T-helper 17 cell (primary cell): ENCODE data around the gene BICC1. TPM values are rescaled to one million over a fixed set of nuclear protein-coding genes. Genes with fewer than 3 reads are reported as not detected.

Experiments
- ATAC-seq: fragments of 150-1000 bp; cut with Tn5 transposase; 2 replicates; pipeline ENCODE4 v1.10.0; 2021; ENCODE audit warnings: mild to moderate bottlenecking, moderate library complexity
- DNase-seq, 3 donors: peaks; one replicate each; pipeline versions ENCODE4 v3.0.0 to v3.0.0-alpha.2; 2020 to 2021
- H3K9me3 ChIP-seq: one replicate; pipeline ENCODE4 v1.7.0; 2013; ENCODE audit warnings: low read length, mild to moderate bottlenecking; ENCODE audit not compliant: control insufficient read depth, poor library complexity, severe bottlenecking
- H3K27ac Mint-ChIP-seq: one replicate; pipeline ENCODE4 v1.8.0; 2022; ENCODE audit warnings: mild to moderate bottlenecking, moderate library complexity, mixed read lengths
- H3K27me3 Mint-ChIP-seq: one replicate; pipeline ENCODE4 v1.8.0; 2022; ENCODE audit warnings: mixed read lengths
- H3K36me3 Mint-ChIP-seq: one replicate; pipeline ENCODE4 v1.8.0; 2022; ENCODE audit warnings: low read depth, mixed read lengths
- H3K4me1 Mint-ChIP-seq: one replicate; pipeline ENCODE4 v1.8.0; 2022; ENCODE audit warnings: mild to moderate bottlenecking, mixed read lengths
- H3K4me3 Mint-ChIP-seq: one replicate; pipeline ENCODE4 v1.8.0; 2022; ENCODE audit warnings: mild to moderate bottlenecking, moderate library complexity, mixed read lengths
- total RNA-seq, 4 donors: library from RNA in 2 of 4; stranded (reverse) in 2 of 4; gene quantifications; one replicate each; pipeline ENCODE4 v1.2.3 and lab custom pipeline; 2022 to 2026

Gene BICC1
- total RNA-seq, 2 donors from 2014 or later, result not detected

GRCh38 chr10:58556516-58557165, 44.0 kb downstream of the BICC1 start:
- Mint-ChIP-seq H3K27me3 (no peaks in the 10 kb centered on the region), H3K4me1 (peaks cover under 1% of the 10 kb centered on the region), H3K27ac (no peak overlapping the region), H3K4me3 (no peak overlapping the region), H3K36me3 (no peaks in the 10 kb centered on the region)
- H3K9me3 ChIP-seq, result no peaks in the 10 kb centered on the region
- DNase-seq (no peak), ATAC-seq (no peak)

GRCh38 chr10:58557714-58558113, 45.0 kb downstream of the BICC1 start:
- DNase-seq (no peak), ATAC-seq (no peak)
- no peak overlapping the region for H3K27ac Mint-ChIP-seq
- no peaks in the 10 kb centered on the region for H3K4me1 Mint-ChIP-seq
- no peaks in the 10 kb centered on the region for H3K27me3 Mint-ChIP-seq
- H3K36me3 Mint-ChIP-seq, result no peaks in the 10 kb centered on the region
- H3K4me3 Mint-ChIP-seq, result no peak overlapping the region
- H3K9me3 ChIP-seq, result no peaks in the 10 kb centered on the region

- Mint-ChIP-seq H3K4me1 (no peaks in the 10 kb centered on the region), H3K4me3 (no peak overlapping the region), H3K27ac (no peak overlapping the region), H3K27me3 (no peaks in the 10 kb centered on the region), H3K36me3 (no peaks in the 10 kb centered on the region)
- DNase-seq, result no peak
- no peaks in the 10 kb centered on the region for H3K9me3 ChIP-seq
- ATAC-seq, result no peak
Observed at GRCh38 chr10:58560068-58560467, 47.4 kb downstream of the BICC1 start.

- ATAC-seq (no peak), DNase-seq (no peak)
- Mint-ChIP-seq H3K4me3 (no peak overlapping the region), H3K27me3 (no peaks in the 10 kb centered on the region), H3K4me1 (no peaks in the 10 kb centered on the region), H3K27ac (no peak overlapping the region), H3K36me3 (no peaks in the 10 kb centered on the region)
- H3K9me3 ChIP-seq, result no peaks in the 10 kb centered on the region
Observed at GRCh38 chr10:58565271-58565670, 52.6 kb downstream of the BICC1 start.

GRCh38 chr10:58567652-58568051, 55.0 kb downstream of the BICC1 start:
- DNase-seq (no peak), ATAC-seq (no peak)
- no peak overlapping the region for H3K4me3 Mint-ChIP-seq
- no peaks in the 10 kb centered on the region for H3K9me3 ChIP-seq
- H3K36me3 Mint-ChIP-seq, result no peaks in the 10 kb centered on the region
- no peaks in the 10 kb centered on the region for H3K27me3 Mint-ChIP-seq
- no peak overlapping the region for H3K27ac Mint-ChIP-seq
- H3K4me1 Mint-ChIP-seq, result no peaks in the 10 kb centered on the region

GRCh38 chr10:58568428-58568935, 55.8 kb downstream of the BICC1 start:
- no peaks in the 10 kb centered on the region for H3K4me1 Mint-ChIP-seq
- H3K9me3 ChIP-seq, result no peaks in the 10 kb centered on the region
- no peaks in the 10 kb centered on the region for H3K27me3 Mint-ChIP-seq
- no peak overlapping the region for H3K4me3 Mint-ChIP-seq
- no peak overlapping the region for H3K27ac Mint-ChIP-seq
- ATAC-seq (no peak), DNase-seq (no peak)
- H3K36me3 Mint-ChIP-seq, result no peaks in the 10 kb centered on the region

- no peak for ATAC-seq
- Mint-ChIP-seq H3K4me1 (no peaks in the 10 kb centered on the region), H3K4me3 (no peak overlapping the region), H3K27ac (no peak overlapping the region), H3K36me3 (no peaks in the 10 kb centered on the region), H3K27me3 (peaks cover 5% of the 10 kb centered on the region)
- H3K9me3 ChIP-seq, result no peaks in the 10 kb centered on the region
- no peak for DNase-seq
Observed at GRCh38 chr10:58570307-58570723, 57.6 kb downstream of the BICC1 start.

- no peak overlapping the region for H3K4me3 Mint-ChIP-seq
- H3K36me3 Mint-ChIP-seq, result no peaks in the 10 kb centered on the region
- H3K27me3 Mint-ChIP-seq, result peaks cover 5% of the 10 kb centered on the region
- no peak overlapping the region for H3K27ac Mint-ChIP-seq
- ATAC-seq (no peak), DNase-seq (no peak)
- H3K9me3 ChIP-seq, result no peaks in the 10 kb centered on the region
- H3K4me1 Mint-ChIP-seq, result no peaks in the 10 kb centered on the region
Observed at GRCh38 chr10:58570979-58571378, 58.3 kb downstream of the BICC1 start.

GRCh38 chr10:58573144-58573543, 60.5 kb downstream of the BICC1 start:
- Mint-ChIP-seq H3K27me3 (peaks cover 13% of the 10 kb centered on the region), H3K4me1 (peaks cover 2% of the 10 kb centered on the region), H3K27ac (no peak overlapping the region), H3K4me3 (no peak overlapping the region), H3K36me3 (no peaks in the 10 kb centered on the region)
- H3K9me3 ChIP-seq, result no peaks in the 10 kb centered on the region
- DNase-seq (no peak), ATAC-seq (no peak)

- no peak for DNase-seq
- Mint-ChIP-seq H3K4me3 (no peak overlapping the region), H3K4me1 (peaks cover 2% of the 10 kb centered on the region)
Observed at GRCh38 chr10:58574058-58574457, 61.4 kb downstream of the BICC1 start.

GRCh38 chr10:58575491-58575890, 62.8 kb downstream of the BICC1 start:
- Mint-ChIP-seq H3K36me3 (no peaks in the 10 kb centered on the region), H3K27me3 (peaks cover 18% of the 10 kb centered on the region), H3K4me1 (peaks cover 2% of the 10 kb centered on the region), H3K4me3 (no peak overlapping the region), H3K27ac (no peak overlapping the region)
- no peak for ATAC-seq
- DNase-seq, result no peak
- no peaks in the 10 kb centered on the region for H3K9me3 ChIP-seq

More at GRCh38 chr10:58574058-58574457, 61.4 kb downstream of the BICC1 start:
- H3K9me3 ChIP-seq, result no peaks in the 10 kb centered on the region
- peaks cover 18% of the 10 kb centered on the region for H3K27me3 Mint-ChIP-seq
- ATAC-seq, result no peak
- H3K27ac Mint-ChIP-seq, result no peak overlapping the region
- H3K36me3 Mint-ChIP-seq, result no peaks in the 10 kb centered on the region

- no peaks in the 10 kb centered on the region for H3K36me3 Mint-ChIP-seq
- H3K4me3 Mint-ChIP-seq, result no peak overlapping the region
- no peak overlapping the region for H3K27ac Mint-ChIP-seq
- DNase-seq (no peak), ATAC-seq (no peak)
- peaks cover 2% of the 10 kb centered on the region for H3K4me1 Mint-ChIP-seq
- peaks cover 18% of the 10 kb centered on the region for H3K27me3 Mint-ChIP-seq
- H3K9me3 ChIP-seq, result no peaks in the 10 kb centered on the region
Observed at GRCh38 chr10:58576751-58577436, 64.2 kb downstream of the BICC1 start.

- no peak for ATAC-seq
- H3K27ac Mint-ChIP-seq, result no peak overlapping the region
- no peak for DNase-seq
- no peaks in the 10 kb centered on the region for H3K9me3 ChIP-seq
- H3K4me1 Mint-ChIP-seq, result peaks cover 2% of the 10 kb centered on the region
- peaks cover 18% of the 10 kb centered on the region for H3K27me3 Mint-ChIP-seq
- H3K4me3 Mint-ChIP-seq, result no peak overlapping the region
- no peaks in the 10 kb centered on the region for H3K36me3 Mint-ChIP-seq
Observed at GRCh38 chr10:58577437-58577777, 64.7 kb downstream of the BICC1 start.

- Mint-ChIP-seq H3K4me1 (peaks cover 2% of the 10 kb centered on the region), H3K27me3 (peaks cover 18% of the 10 kb centered on the region), H3K36me3 (no peaks in the 10 kb centered on the region), H3K4me3 (no peak overlapping the region), H3K27ac (no peak overlapping the region)
- H3K9me3 ChIP-seq, result no peaks in the 10 kb centered on the region
- no peak for ATAC-seq
- DNase-seq, result no peak
Observed at GRCh38 chr10:58578366-58578765, 65.7 kb downstream of the BICC1 start.
